Mesendoderm (in vitro differentiated cells): ENCODE measurements around the gene NECTIN4. TPM values are rescaled to one million over a fixed set of nuclear protein-coding genes. Genes with fewer than 3 reads are reported as not detected.

Experiments
- DNase-seq: peaks from one replicate; pipeline ENCODE4 v3.0.0; 2013
- H2AK5ac ChIP-seq: 2 replicates; pipeline ENCODE4 v1.6.1; 2013; ENCODE audit warnings: low read length, inconsistent platforms
- H2BK120ac ChIP-seq: 2 replicates; pipeline ENCODE4 v1.6.1; 2013; ENCODE audit warnings: low read depth, mild to moderate bottlenecking, low read length, moderate library complexity, mixed read lengths
- H2BK15ac ChIP-seq: replicated peaks from 2 replicates; pipeline ENCODE4 v1.6.1; 2013; ENCODE audit warnings: low read depth, mild to moderate bottlenecking, moderate library complexity
- H2BK5ac ChIP-seq: 2 replicates; pipeline ENCODE4 v1.6.1; 2013; ENCODE audit warnings: low read length, inconsistent platforms
- H3K18ac ChIP-seq: 2 replicates; pipeline ENCODE4 v1.6.1; 2013; ENCODE audit warnings: mild to moderate bottlenecking, low read length, mixed read lengths
- H3K23ac ChIP-seq: one replicate; pipeline ENCODE4 v1.6.1; 2013; ENCODE audit warnings: low read length
- H3K27ac ChIP-seq: 2 replicates; pipeline ENCODE4 v1.5.1; 2013; ENCODE audit warnings: low read depth, mild to moderate bottlenecking, inconsistent platforms, low read length, moderate library complexity
- H3K27me3 ChIP-seq: 2 replicates; pipeline ENCODE4 v1.6.1; 2013; ENCODE audit warnings: low read length, control low read depth, mild to moderate bottlenecking, inconsistent platforms; ENCODE audit not compliant: insufficient read depth, poor library complexity
- H3K36me3 ChIP-seq: 2 replicates; pipeline ENCODE4 v1.6.1; 2013; ENCODE audit warnings: low read length, inconsistent platforms; ENCODE audit not compliant: control insufficient read depth, insufficient read depth
- H3K4ac ChIP-seq: one replicate; pipeline ENCODE4 v1.6.1; 2013; ENCODE audit warnings: low read depth, mild to moderate bottlenecking, low read length, moderate library complexity
- H3K4me1 ChIP-seq: 2 replicates; pipeline ENCODE4 v1.6.1; 2013; ENCODE audit warnings: low read depth, low read length, inconsistent platforms; ENCODE audit not compliant: control insufficient read depth
- H3K4me2 ChIP-seq: 2 replicates; pipeline ENCODE4 v1.6.1; 2013; ENCODE audit warnings: low read length
- H3K4me3 ChIP-seq: 2 replicates; pipeline ENCODE4 v1.5.1; 2013; ENCODE audit warnings: mild to moderate bottlenecking, low read length
- H3K56ac ChIP-seq: one replicate; pipeline ENCODE4 v1.6.1; 2013; ENCODE audit warnings: low read length
- H3K79me1 ChIP-seq: 2 replicates; pipeline ENCODE4 v1.6.1; 2013; ENCODE audit warnings: low read length, inconsistent platforms
- H3K79me2 ChIP-seq: 2 replicates; pipeline ENCODE4 v1.6.1; 2013; ENCODE audit warnings: mild to moderate bottlenecking, low read length; ENCODE audit not compliant: control insufficient read depth, insufficient read depth
- H3K9ac ChIP-seq: 2 replicates; pipeline ENCODE4 v1.6.1; 2013; ENCODE audit warnings: low read length, inconsistent platforms
- H4K5ac ChIP-seq: one replicate; pipeline ENCODE4 v1.6.1; 2013; ENCODE audit warnings: low read length
- H4K8ac ChIP-seq: one replicate; pipeline ENCODE4 v1.6.1; 2013; ENCODE audit warnings: low read depth, mild to moderate bottlenecking, control low read depth, low read length, moderate library complexity
- WGBS: extraction: QIAGEN DNeasy Blood & Tissue Kit; methylation state at CpG from one replicate; pipeline ENCODE4 v1.1.7; 2013; ENCODE audit warnings: low lambda C conversion rate, missing lambda C conversion rate; ENCODE audit not compliant: insufficient coverage; ENCODE audit errors: extremely low coverage; 5-methylcytosine and 5-hydroxymethylcytosine counted together
- polyA plus RNA-seq, 2 experiments: library from polyadenylated mRNA; stranded (reverse); fragments of 200-250 nt; gene quantifications; one replicate each; pipeline ENCODE4 v1.2.3, GENCODE V29; 2013

The NECTIN4 gene
- 0.24 TPM for polyA plus RNA-seq (2013, experiment 1 of 2)
- polyA plus RNA-seq (2013, experiment 2 of 2): 0.22 TPM

GRCh38 chr1:161089251-161089924 lies at the start of gene NECTIN4:
Gene NECTIN4 (minus strand): TSS chr1:161089558. CDS start chr1:161089296, 262 bp downstream.
- no peaks in the 10 kb centered on the region for H3K27me3 ChIP-seq
- H3K4me3 ChIP-seq: no peak within 1 kb of the TSS
- no peaks in the 10 kb centered on the region for H3K79me2 ChIP-seq
- no peak within 1 kb of the TSS for H3K23ac ChIP-seq
- no peaks in the 10 kb centered on the region for H3K79me1 ChIP-seq
- no peak within 1 kb of the TSS for H4K8ac ChIP-seq
- H2BK15ac ChIP-seq: no peak within 1 kb of the TSS
- H3K36me3 ChIP-seq: no peaks in the 10 kb centered on the region
- H4K5ac ChIP-seq: no peak within 1 kb of the TSS
- H3K27ac ChIP-seq: no peak within 1 kb of the TSS
- H3K4ac ChIP-seq: no peak within 1 kb of the TSS
- no peak within 1 kb of the TSS for H3K18ac ChIP-seq
- DNase-seq: no peak
- H2AK5ac ChIP-seq: no peak within 1 kb of the TSS
- H2BK5ac ChIP-seq: no peak within 1 kb of the TSS
- WGBS: no CpG with 5 or more reads among the region's 22 CpGs
- peak within 1 kb of the TSS; percentile 9 for H3K56ac ChIP-seq
- H2BK120ac ChIP-seq: no peak within 1 kb of the TSS
- H3K9ac ChIP-seq: no peak within 1 kb of the TSS
- no peak within 1 kb of the TSS for H3K4me2 ChIP-seq
- peaks cover 3% of the 10 kb centered on the region for H3K4me1 ChIP-seq

GRCh38 chr1:161138431-161138830 lies 49.1 kb upstream of the NECTIN4 start:
- no CpG with 5 or more reads among the region's 1 CpG for WGBS
- no peaks in the 10 kb centered on the region for H3K4me1 ChIP-seq

GRCh38 chr1:161137881-161138280 lies 48.5 kb upstream of the NECTIN4 start:
- Histone ChIP-seq H3K4me3 (no peak overlapping the region), H3K79me1 (peaks cover 2% of the 10 kb centered on the region), H3K4ac (no peak overlapping the region), H3K36me3 (no peaks in the 10 kb centered on the region), H3K56ac (no peak overlapping the region), H3K79me2 (peaks cover 6% of the 10 kb centered on the region), H3K27ac (no peak overlapping the region), H3K9ac (no peak overlapping the region), H3K18ac (no peak overlapping the region), H2BK5ac (no peak overlapping the region), H2AK5ac (no peak overlapping the region), H3K4me1 (no peaks in the 10 kb centered on the region), H4K5ac (no peak overlapping the region), H3K4me2 (no peak overlapping the region), H2BK120ac (no peak overlapping the region), H3K23ac (no peak overlapping the region), H4K8ac (no peak overlapping the region), H2BK15ac (no peak overlapping the region), H3K27me3 (no peaks in the 10 kb centered on the region)
- WGBS: no CpG with 5 or more reads among the region's 3 CpGs
- peak; percentile 30 for DNase-seq

More at GRCh38 chr1:161138431-161138830, 49.1 kb upstream of the NECTIN4 start:
- H3K18ac ChIP-seq: no peak overlapping the region
- no peak overlapping the region for H2BK120ac ChIP-seq
- H4K5ac ChIP-seq: no peak overlapping the region
- H3K4me3 ChIP-seq: no peak overlapping the region
- H2BK15ac ChIP-seq: no peak overlapping the region
- no peak for DNase-seq
- no peak overlapping the region for H3K4ac ChIP-seq
- H2AK5ac ChIP-seq: no peak overlapping the region
- peaks cover 6% of the 10 kb centered on the region for H3K79me2 ChIP-seq
- H3K27me3 ChIP-seq: no peaks in the 10 kb centered on the region
- H3K23ac ChIP-seq: no peak overlapping the region
- no peak overlapping the region for H3K9ac ChIP-seq
- no peak overlapping the region for H2BK5ac ChIP-seq
- H3K36me3 ChIP-seq: no peaks in the 10 kb centered on the region
- H3K27ac ChIP-seq: no peak overlapping the region
- no peak overlapping the region for H3K4me2 ChIP-seq
- no peak overlapping the region for H4K8ac ChIP-seq
- H3K79me1 ChIP-seq: peaks cover 2% of the 10 kb centered on the region
- H3K56ac ChIP-seq: no peak overlapping the region

- H3K79me1 ChIP-seq: peaks cover 12% of the 10 kb centered on the region
- peak overlapping the region; percentile 4 for H3K23ac ChIP-seq
- H3K4me2 ChIP-seq: peak overlapping the region; percentile 88
Measured at GRCh38 chr1:161133220-161133740, 43.9 kb upstream of the NECTIN4 start.

GRCh38 chr1:161132410-161133219 lies 43.3 kb upstream of the NECTIN4 start, which contains the start of gene DEDD:
Gene DEDD (minus strand): TSS chr1:161132667. CDS start chr1:161124462, 8,205 bp downstream.
- DNase-seq: peak; percentile 100
- Histone ChIP-seq H3K4me1 (peaks cover 11% of the 10 kb centered on the region), H3K4me2 (peak within 1 kb of the TSS; percentile 88), H2AK5ac (peak within 1 kb of the TSS; percentile 11), H3K36me3 (peaks cover 2% of the 10 kb centered on the region), H3K27ac (peak within 1 kb of the TSS; percentile 98), H3K27me3 (no peaks in the 10 kb centered on the region), H3K79me1 (peaks cover 16% of the 10 kb centered on the region), H4K8ac (peak within 1 kb of the TSS; percentile 14), H2BK120ac (peak within 1 kb of the TSS; percentile 91), H3K56ac (peak within 1 kb of the TSS; percentile 84), H3K23ac (peak within 1 kb of the TSS; percentile 4), H3K4ac (peak within 1 kb of the TSS; percentile 76), H4K5ac (no peak within 1 kb of the TSS), H2BK15ac (no peak within 1 kb of the TSS), H3K9ac (peak within 1 kb of the TSS; percentile 80), H3K4me3 (peak within 1 kb of the TSS; percentile 81), H3K18ac (peak within 1 kb of the TSS; percentile 94), H2BK5ac (peak within 1 kb of the TSS; percentile 85), H3K79me2 (peaks cover 42% of the 10 kb centered on the region)
- WGBS: no CpG with 5 or more reads among the region's 68 CpGs

More at GRCh38 chr1:161133220-161133740, 43.9 kb upstream of the NECTIN4 start:
- Histone ChIP-seq H3K79me2 (peaks cover 36% of the 10 kb centered on the region), H3K56ac (peak overlapping the region; percentile 84), H3K27me3 (no peaks in the 10 kb centered on the region), H3K9ac (peak overlapping the region; percentile 80), H4K8ac (peak overlapping the region; percentile 14), H2BK120ac (no peak overlapping the region), H2BK15ac (no peak overlapping the region), H2BK5ac (peak overlapping the region; percentile 66), H3K18ac (peak overlapping the region; percentile 82), H3K27ac (peak overlapping the region; percentile 98), H4K5ac (no peak overlapping the region), H2AK5ac (peak overlapping the region; percentile 16), H3K36me3 (peaks cover 1% of the 10 kb centered on the region), H3K4ac (peak overlapping the region; percentile 76), H3K4me1 (peaks cover 11% of the 10 kb centered on the region), H3K4me3 (peak overlapping the region; percentile 75)
- DNase-seq: no peak
- no CpG with 5 or more reads among the region's 11 CpGs for WGBS
